Heart right ventricle (tissue), 16 donors: ENCODE data around the gene SLC12A3. TPM values are rescaled to one million over a fixed set of nuclear protein-coding genes. Genes with fewer than 3 reads are reported as not detected.

Experiments used
- ATAC-seq, 8 donors: fragments of 200-7000 bp; cut with Tn5 transposase; one replicate each; pipeline ENCODE4 v1.9.1; 2020; ENCODE audit warnings: mild to moderate bottlenecking in 8 of 8, moderate library complexity in 8 of 8, moderate number of reproducible peaks in 1 of 8
- DNase-seq, 2 donors: peaks; one replicate each; pipeline ENCODE4 v3.0.0-alpha.2; 2020
- H3K27ac ChIP-seq, 10 donors: fragments of 200-600 bp; sonication (generic) in 2 of 10; one replicate each; pipeline versions ENCODE4 v1.5.0 to v1.8.0; 2020 to 2022; ENCODE audit warnings: mild to moderate bottlenecking in 3 of 10
- H3K27me3 ChIP-seq, 7 donors: fragments of 200-600 bp; one replicate each; pipeline ENCODE4 v1.8.0; 2021 to 2022; ENCODE audit warnings: mild to moderate bottlenecking in 2 of 7
- H3K36me3 ChIP-seq, 9 donors: fragments of 200-600 bp; sonication (generic) in 1 of 9; one replicate each; pipeline versions ENCODE4 v1.5.0 to v1.8.0; 2020 to 2022; ENCODE audit warnings: mild to moderate bottlenecking in 2 of 9
- H3K4me1 ChIP-seq, 9 donors: fragments of 200-600 bp; sonication (generic) in 1 of 9; one replicate each; pipeline versions ENCODE4 v1.5.0 to v1.8.0; 2020 to 2022; ENCODE audit warnings: mild to moderate bottlenecking in 4 of 9
- H3K4me3 ChIP-seq, 10 donors: fragments of 200-600 bp; sonication (generic) in 2 of 10; one replicate each; pipeline versions ENCODE4 v1.5.0 to v1.8.0; 2020 to 2022; ENCODE audit warnings: mild to moderate bottlenecking in 7 of 10, moderate library complexity in 2 of 10
- H3K9me3 ChIP-seq, 11 donors: fragments of 200-600 bp in 10 of 11; sonication (generic) in 2 of 11; one replicate each; pipeline versions ENCODE4 v1.5.0 to v1.8.0; 2013 to 2022; ENCODE audit warnings: mild to moderate bottlenecking in 2 of 11, control low read depth in 1 of 11, moderate library complexity in 1 of 11
- CTCF ChIP-seq, 9 donors: fragments of 200-600 bp; sonication (generic) in 2 of 9; IDR thresholded peaks; one replicate each; pipeline versions ENCODE4 v1.5.0 to v1.8.0; 2021 to 2022; ENCODE audit warnings: antibody characterized with exemption in 9 of 9, mild to moderate bottlenecking in 5 of 9, moderate library complexity in 1 of 9
- WGBS, 2 donors: extraction: QIAGEN DNeasy Blood & Tissue Kit; methylation state at CpG; one replicate each; pipeline ENCODE4 v1.1.7; 2013; ENCODE audit warnings: inconsistent platforms in 1 of 2; 5-methylcytosine and 5-hydroxymethylcytosine counted together
- intact Hi-C, 10 donors: fragments of 100-400 bp; cut with DNase I; formaldehyde crosslinking; loops; one replicate each; pipeline versions ENCODE4 v1.11.1 to v1.14.2; 2022
- polyA plus RNA-seq, 2 donors: library from polyadenylated mRNA; stranded (reverse); fragments of 200-250 nt; gene quantifications; one replicate each; pipeline ENCODE4 v1.2.3, GENCODE V29; 2013
- total RNA-seq, 10 donors: library from RNA; stranded (reverse); fragmentation: NEBNext Ultra II Directional in 3 of 10; extraction: Animal tissue kit (Norgen Biotek cat#: 25700) in 3 of 10; gene quantifications; one replicate each; pipeline versions ENCODE4 v1.2.1 to v1.2.4, GENCODE V29; 2021 to 2023
- donor health status: Arrhythmogenic right ventricular cardiomyopathy.
- donor health status: ischemic (EF 13 %, LVEDD 7.1; RV severe dilation, severe dysfunction).
- donor health status: healthy with polysubstance abuse.
- donor health status: DM: no; HTN: yes; CAD: no.
- donor health status: DM: no; HTN: no; CAD: no.
- donor health status: ischemic (EF 25% LVEDD 6.9; RV normal size, moderate dysfunction).
- donor health status: ischemic (EF 25% LVEDD 5.7; RV mildly dilated, moderate dysfunction).
- donor health status: healthy.
- donor health status: DM: yes; HTN: yes; CAD: no.
- donor health status: Ischemic cardiomyopathy.
- donor health status: ischemic (EF 35%, LVEDD 5.7; RV mildly dilated, moderate dysfunction).
- donor health status: nonischemic (EF 11% LVEDD 7.7; RV severe dilation, severe dysfunction).
- donor health status: DM: yes; HTN: yes; CAD: no.
- donor health status: PGD.
- donor health status: ischemic (EF 29% LVEDD 5.4; RV normal size, mild dysfunction).
- donor health status: nonischemic (EF 23%, LVEDD 6.1; RV moderate dilation, normal function).

SLC12A3 gene
- total and polyA plus RNA-seq, 12 donors = not detected

DNA sequence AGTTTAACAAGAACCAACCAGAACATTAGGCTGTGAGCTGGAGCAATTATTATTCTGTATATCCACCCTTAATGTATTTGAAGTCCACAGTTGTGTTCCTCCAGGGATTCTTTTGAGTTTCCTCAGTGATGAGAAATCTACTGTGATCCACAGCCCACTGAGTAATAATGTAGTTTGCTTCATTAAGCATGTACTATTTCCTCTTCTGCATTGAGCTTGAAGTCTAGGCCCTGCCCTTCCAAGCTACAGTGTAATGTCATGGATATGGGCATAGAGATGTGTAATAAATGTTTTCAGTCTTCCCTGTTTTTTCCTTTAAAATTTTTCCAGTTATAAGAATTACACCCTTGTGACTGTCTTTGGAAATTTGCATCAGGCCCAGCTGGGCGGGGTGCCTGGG is 36.4 kb upstream of the SLC12A3 start:
- no peaks in the 10 kb centered on the region for H3K27me3 ChIP-seq
- peaks cover 0 to 91% (median 15%) of the 10 kb centered on the region in 9 donors for H3K36me3 ChIP-seq
- H3K27ac ChIP-seq = no peak overlapping the region
- no peak for TF ChIP-seq CTCF (IDR thresholded peaks at IDR 0.05)
- H3K4me3 ChIP-seq = no peak overlapping the region
- H3K4me1 ChIP-seq = peaks cover 0 to 5% (median 0%) of the 10 kb centered on the region in 9 donors
- no peak for DNase-seq
- intact Hi-C loops = no loop called here
- no peak for ATAC-seq
- 100% methylated on average over 1 of the region's 1 CpG for WGBS, 2 donors
- H3K9me3 ChIP-seq = no peaks in the 10 kb centered on the region

- no peak for TF ChIP-seq CTCF (IDR thresholded peaks at IDR 0.05)
- 39 to 65% methylated on average over 2 of the region's 2 CpGs for WGBS, 2 donors
- ATAC-seq (no peak), DNase-seq (no peak)
- H3K9me3 ChIP-seq = no peaks in the 10 kb centered on the region
- H3K4me1 ChIP-seq = no peaks in the 10 kb centered on the region
- intact Hi-C loops = no loop called here
- H3K27ac ChIP-seq = no peak overlapping the region
- no peak overlapping the region for H3K4me3 ChIP-seq
- peaks cover 0 to 91% (median 20%) of the 10 kb centered on the region in 9 donors for H3K36me3 ChIP-seq
- H3K27me3 ChIP-seq = no peaks in the 10 kb centered on the region
Measured at GRCh38 chr16:56830669-56831068, 34.3 kb upstream of the SLC12A3 start.

DNA sequence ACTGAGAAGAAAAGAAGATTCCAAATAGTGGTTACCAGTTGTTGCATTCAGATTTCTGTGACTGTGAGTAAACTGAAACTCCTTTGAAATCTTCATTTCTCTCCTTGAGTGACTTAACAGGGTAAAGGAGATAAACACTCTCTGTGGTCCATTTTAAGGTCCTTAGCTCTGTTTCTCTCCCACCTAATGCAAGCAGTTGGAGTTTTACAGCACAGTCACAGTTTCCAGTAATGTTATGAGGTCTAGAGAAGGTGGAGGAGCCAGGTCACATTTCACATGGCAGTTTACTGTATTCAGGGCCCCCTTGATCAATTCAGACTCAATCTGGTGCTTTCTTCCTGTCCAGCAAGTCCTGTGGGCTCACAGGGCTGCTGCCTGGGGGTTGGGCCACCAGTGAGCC is 32.2 kb upstream of the SLC12A3 start:
- H3K4me3 ChIP-seq = no peak overlapping the region
- intact Hi-C loops = no loop called here
- DNase-seq (no peak), ATAC-seq (no peak)
- H3K36me3 ChIP-seq = peaks cover 0 to 91% (median 21%) of the 10 kb centered on the region in 9 donors
- no peak for TF ChIP-seq CTCF (IDR thresholded peaks at IDR 0.05)
- H3K9me3 ChIP-seq = no peaks in the 10 kb centered on the region
- peaks cover 0 to 7% (median 0%) of the 10 kb centered on the region in 9 donors for H3K4me1 ChIP-seq
- no peak overlapping the region for H3K27ac ChIP-seq
- no peaks in the 10 kb centered on the region for H3K27me3 ChIP-seq

DNA sequence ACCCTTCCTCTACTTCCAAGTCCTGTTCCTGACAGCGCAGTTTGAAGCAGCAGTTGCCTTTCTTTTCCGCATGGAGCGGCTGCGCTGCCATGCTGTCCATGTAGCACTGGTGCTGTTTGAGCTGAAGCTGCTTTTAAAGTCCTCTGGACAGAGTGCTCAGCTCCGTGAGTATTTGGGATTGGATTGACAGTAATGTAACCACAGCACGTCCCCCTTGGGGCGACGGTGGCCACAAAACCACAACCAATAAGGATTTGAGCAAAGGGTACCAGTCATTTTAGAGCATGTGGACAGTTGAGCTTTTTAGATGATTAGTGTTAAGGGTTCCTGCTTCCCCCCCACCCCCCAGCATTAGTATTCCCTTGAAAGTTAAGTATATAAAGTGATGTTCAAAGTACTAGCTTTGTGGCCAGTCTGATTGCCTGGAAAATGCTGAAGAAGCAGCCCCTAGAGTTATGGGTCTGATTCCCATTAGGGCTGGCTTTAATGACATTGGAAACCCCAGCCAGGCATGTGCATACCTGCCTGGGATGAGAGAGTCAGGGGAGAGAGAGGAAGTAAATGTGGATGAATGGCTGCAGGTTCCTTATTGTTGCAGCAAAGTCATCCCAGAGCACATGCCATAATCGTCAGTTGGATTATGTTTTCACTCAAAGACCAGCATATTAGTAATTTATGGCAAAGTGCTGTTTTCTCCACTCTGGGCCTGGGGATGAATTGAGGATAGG is 31.6 kb upstream of the SLC12A3 start:
- H3K27me3 ChIP-seq = no peaks in the 10 kb centered on the region
- WGBS, 2 donors = 95 to 97% methylated on average over 9 of the region's 9 CpGs
- intact Hi-C loops = no loop called here
- ATAC-seq = no peak
- no peak for DNase-seq
- peaks cover 0 to 97% (median 28%) of the 10 kb centered on the region in 9 donors for H3K36me3 ChIP-seq
- H3K27ac ChIP-seq = no peak overlapping the region
- no peak for TF ChIP-seq CTCF (IDR thresholded peaks at IDR 0.05)
- no peaks in the 10 kb centered on the region for H3K9me3 ChIP-seq
- H3K4me3 ChIP-seq = no peak overlapping the region
- H3K4me1 ChIP-seq = peaks cover 0 to 7% (median 0%) of the 10 kb centered on the region in 9 donors
